Stimulated activated CD4-positive, alpha-beta T cell treated with anti-CD3 and anti-CD28 coated beads, TNF-alpha, amount 100 ng/mL, for 4 hours (primary cell): ENCODE data around the gene TRDN.
"Not testable (repeated sequence)": the region's sequence is repeated elsewhere in the genome, so short reads cannot be mapped to it uniquely, and the experiment has no call there.

ENCODE experiments used
- DNase-seq, 3 experiments: peaks; one replicate each; pipeline ENCODE4 v3.0.0-alpha.2; 2020; ENCODE audit warnings: low read depth in 3 of 3

TRDN gene

DNA sequence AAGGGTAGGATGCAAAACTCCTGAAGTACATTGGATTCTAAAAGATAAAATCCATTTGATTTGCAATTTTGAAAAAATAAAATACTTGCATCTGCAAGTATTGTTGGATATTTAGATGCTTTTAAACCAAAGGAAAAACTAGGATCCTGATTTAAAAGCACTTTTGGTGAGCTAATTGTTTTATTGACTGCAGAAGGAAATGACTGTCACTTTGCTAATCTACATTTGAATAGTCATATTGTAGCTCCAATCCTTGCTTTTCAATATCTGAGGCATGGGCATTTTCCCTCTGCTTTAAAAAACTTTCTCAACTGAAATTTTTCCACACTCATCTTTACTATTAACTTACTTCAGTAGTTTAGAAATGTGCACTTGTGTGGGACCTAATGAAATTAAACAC is 74.1 kb downstream of the TRDN start:
- no peak for DNase-seq

DNA sequence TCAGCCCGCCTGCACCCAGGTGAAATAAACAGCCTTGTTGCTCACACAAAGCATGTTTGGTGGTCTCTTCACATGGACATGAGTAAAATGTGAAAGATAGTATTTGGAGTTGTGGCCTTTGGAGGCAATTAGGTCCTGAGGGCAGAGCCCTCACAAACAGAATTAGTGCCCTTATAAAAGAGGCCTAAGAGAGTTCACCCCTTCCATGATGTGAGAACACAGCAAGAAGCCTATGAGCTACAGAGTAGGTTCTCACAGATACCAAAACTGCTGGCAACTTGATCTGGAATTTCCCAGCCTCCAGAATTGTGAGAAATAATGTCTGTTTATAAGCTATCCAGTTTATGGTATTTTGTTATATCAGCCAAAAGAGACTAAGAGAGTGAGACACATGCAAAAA is 74.5 kb downstream of the TRDN start:
- no peak for DNase-seq

DNA sequence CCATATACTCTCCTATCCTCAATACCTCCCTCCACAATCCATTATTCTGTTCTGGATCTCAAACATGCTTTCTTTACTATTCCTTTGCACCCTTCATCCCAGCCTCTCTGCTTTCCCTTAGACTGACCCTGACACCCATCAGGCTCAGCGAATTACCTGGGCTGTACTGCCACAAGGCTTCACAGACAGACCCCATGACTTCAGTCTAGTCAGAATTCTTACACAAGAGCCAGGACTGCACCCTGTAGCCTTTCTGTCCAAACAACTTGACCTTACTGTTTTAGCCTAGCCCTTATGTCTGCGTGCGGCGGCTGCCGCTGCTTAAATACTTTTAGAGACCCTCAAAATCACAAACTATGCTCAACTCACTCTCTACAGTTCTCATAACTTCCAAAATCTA is 76.9 kb downstream of the TRDN start:
- DNase-seq: not testable (repeated sequence)

DNA sequence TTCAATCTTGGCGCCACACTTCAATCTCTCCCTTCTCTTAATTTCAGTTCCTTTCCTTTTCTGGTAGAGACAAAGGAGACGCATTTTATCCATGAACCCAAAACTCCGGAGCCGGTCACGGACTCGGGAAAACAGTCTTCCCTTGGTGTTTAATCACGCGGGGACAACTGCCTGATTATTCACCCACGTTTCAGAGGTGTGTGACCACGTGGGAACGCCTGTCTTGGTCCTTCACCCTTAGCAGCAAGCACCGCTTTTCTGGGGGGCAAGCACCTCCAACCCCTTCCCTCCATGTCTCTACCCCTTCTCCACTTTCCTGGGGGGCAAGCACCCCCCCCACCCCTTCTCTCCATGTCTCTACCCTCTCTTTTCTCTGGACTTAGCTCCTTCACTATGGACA is 79.3 kb downstream of the TRDN start:
- DNase-seq: not testable (repeated sequence)

GRCh38 chr6:123551939-123552707 is 84.6 kb downstream of the TRDN start:
- no peak for DNase-seq

DNA sequence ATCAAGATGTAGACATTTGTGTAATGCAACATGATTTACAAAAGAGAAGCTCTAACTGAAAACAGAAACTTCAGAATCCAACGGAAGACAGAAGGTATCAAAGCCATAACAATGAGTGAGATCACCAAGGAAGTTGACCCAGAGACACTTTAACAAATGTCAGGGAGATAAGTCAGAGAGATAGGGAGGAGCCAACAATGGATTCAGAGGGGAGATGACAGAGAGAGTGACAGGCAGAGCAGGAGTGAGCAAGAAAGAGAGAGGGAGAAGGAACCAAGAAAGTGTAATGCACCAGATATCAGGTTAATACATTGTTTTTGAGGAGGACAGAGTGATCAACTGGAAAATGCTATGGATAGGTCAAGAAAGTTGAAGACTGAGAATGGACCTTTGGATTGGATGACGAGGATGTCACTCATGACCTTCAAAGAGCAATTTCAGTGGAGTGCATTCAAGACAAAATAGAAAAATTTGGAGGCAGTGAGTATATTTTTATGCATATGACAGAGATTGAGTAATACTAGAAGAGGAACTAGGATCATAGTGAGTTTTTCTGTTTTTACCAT is 86.6 kb downstream of the TRDN start:
- DNase-seq: no peak

DNA sequence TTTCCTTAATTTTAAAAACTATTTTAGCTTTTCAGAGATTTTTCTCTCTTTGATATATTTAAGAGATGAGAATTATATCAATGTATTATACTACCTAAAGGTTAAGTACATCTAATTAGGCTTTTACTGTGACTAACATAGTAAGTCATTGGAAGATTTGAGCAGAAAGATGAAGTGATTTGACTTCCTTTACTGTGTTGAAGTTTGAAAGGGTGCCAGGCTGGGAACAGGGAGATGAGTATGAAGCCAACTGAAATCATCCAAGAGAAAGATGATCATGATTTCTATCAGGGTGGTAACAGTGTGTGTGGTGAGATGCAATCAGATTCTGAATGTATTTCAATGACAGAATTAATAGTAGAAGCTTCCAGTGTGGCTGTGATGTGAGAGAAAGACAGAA is 87.3 kb downstream of the TRDN start:
- no peak for DNase-seq

GRCh38 chr6:123547216-123547978 is 89.4 kb downstream of the TRDN start:
- no peak for DNase-seq

- no peak for DNase-seq
Observed at GRCh38 chr6:123546537-123546936, 90.2 kb downstream of the TRDN start.

GRCh38 chr6:123541462-123541861 is 95.3 kb downstream of the TRDN start:
- no peak for DNase-seq

DNA sequence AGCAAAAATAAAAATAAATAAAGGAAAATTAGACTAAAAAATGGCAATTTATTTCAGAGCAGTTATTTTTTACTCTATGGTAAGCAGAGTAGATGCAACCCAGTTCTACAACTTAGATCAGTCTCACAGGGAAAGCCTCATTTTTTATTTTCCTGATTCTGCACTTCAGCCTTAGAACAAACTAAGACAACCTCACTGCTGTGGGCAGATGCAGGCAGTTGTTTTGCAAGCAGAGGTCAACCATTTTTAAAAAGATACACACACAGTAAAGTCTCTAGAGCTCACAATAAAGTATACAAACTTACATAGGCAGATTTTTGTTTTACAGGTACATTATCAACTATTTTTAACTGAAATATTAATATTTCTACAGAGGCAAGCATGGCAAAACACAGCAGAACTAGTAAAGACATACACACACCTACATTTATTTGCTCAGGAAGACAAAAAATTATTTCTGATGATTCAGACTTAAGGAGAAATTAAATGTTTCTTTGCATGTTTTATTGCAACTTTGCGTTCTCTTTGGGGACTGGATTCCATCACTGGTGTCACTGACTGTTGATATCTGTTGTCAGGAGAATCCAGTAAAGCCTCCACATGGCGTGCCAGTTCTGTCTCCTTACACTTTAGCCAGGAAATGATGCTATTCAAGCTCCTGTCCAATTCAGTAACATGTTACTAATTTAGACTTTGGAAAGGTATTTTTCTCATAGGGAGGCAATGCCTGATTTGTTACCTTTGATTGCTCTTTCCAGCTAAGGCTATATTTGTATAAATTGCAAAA is 102.7 kb downstream of the TRDN start:
- DNase-seq: no peak

- no peak for DNase-seq
Observed at GRCh38 chr6:123529843-123530242, 106.9 kb downstream of the TRDN start.

GRCh38 chr6:123529058-123529457 is 107.7 kb downstream of the TRDN start:
- no peak for DNase-seq

GRCh38 chr6:123527406-123527805 is 109.3 kb downstream of the TRDN start:
- no peak for DNase-seq

GRCh38 chr6:123526128-123526527 is 110.6 kb downstream of the TRDN start:
- DNase-seq: no peak

DNA sequence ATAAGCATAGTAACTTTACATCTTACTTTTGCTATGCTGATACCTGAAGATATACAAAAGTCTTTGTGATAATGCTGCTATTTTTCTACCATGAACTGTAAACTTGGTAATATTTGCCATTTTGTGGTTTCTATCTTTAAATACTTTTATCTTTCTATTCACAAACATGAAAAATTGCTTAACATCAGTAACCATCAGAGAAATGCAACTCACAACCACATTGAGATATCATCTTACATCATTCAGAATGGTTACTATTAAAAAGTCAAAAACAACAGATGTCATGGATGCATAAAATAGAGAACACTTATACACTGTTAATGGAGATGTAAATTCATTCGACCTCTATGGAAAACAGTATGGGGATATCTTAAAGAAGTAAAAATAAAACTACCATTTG is 112.0 kb downstream of the TRDN start:
- DNase-seq: no peak

DNA sequence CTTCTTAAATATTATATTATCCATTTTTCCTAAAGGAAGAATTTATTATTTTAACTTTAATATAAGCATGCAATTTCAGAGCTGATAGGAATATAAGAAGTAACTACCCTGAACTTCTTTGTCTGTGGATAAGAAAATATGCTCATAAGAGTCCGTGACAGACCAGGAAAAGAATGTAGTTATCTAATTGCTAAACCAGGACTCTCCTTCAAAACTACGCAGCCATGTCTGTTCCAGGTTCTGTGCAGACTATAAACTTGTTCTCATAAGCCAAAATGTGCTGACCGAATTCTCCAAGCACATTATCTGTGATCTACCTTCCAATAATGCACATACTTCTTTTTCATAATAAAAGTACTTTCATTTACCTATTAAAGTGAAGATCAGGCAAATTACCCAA is 116.5 kb downstream of the TRDN start:
- DNase-seq: no peak

GRCh38 chr6:123519189-123519505 is 117.6 kb downstream of the TRDN start:
- no peak for DNase-seq

DNA sequence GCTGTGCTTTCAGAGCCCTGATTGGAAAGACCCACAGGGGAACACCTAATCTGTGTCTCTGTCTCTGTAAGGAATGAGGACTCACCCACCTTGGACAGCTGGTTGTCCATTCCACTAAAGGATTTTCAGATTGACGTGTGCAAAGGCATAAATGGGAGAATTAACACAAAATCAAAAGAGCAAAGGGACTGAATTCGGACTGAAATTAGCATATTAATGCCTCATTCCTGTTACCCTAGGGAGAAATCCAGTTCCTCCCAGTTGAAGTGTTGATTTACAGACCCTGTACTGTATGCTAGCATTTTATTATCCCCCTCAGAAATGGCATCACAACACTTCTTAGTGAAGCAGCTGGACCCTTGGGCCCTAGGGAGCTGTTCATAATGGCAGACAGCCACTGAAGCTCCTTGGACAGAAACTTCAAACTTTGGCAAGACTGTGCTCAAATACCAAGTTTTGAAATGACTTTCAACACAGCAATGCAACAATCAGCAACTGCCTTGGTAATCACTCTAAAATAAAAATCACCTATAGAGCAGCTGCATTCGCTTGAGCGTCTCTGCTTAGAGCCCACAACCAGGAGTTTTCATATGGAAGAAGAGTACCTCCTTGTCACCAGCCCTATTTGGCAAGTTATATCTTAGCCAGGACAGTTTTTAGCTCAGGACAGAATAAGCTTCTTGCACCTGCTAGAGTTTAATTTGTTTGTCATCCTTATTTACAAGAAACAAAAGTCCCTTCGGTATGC is 118.1 kb downstream of the TRDN start:
- DNase-seq: no peak

- no peak for DNase-seq
Observed at GRCh38 chr6:123515715-123516114, 121.0 kb downstream of the TRDN start.

GRCh38 chr6:123509112-123509511 is 127.6 kb downstream of the TRDN start:
- no peak for DNase-seq

- no peak for DNase-seq
Observed at GRCh38 chr6:123508290-123508689, 128.5 kb downstream of the TRDN start.
